HUES6 (cell line): ENCODE results near the gene DYRK1B.
A peak's percentile ranks its signal among the peaks of the same experiment; 100 is the strongest.
"Not testable (repeated sequence)": the region's sequence is repeated elsewhere in the genome, so short reads cannot be mapped to it uniquely, and the experiment has no call there.

ENCODE experiments used
- H3K27ac ChIP-seq: 2 replicates; pipeline ENCODE4 v1.7.0; 2013; ENCODE audit warnings: low read depth, mild to moderate bottlenecking, low read length, inconsistent platforms
- H3K27me3 ChIP-seq: 2 replicates; pipeline ENCODE4 v1.6.1; 2013; ENCODE audit warnings: low read length; ENCODE audit not compliant: control insufficient read depth, insufficient read depth
- H3K36me3 ChIP-seq: 2 replicates; pipeline ENCODE4 v1.6.1; 2013; ENCODE audit warnings: low read length; ENCODE audit not compliant: control insufficient read depth, insufficient read depth
- H3K4me1 ChIP-seq: 2 replicates; pipeline ENCODE4 v1.6.1; 2013; ENCODE audit warnings: low read length; ENCODE audit not compliant: control insufficient read depth, insufficient read depth
- H3K4me3 ChIP-seq: 2 replicates; pipeline ENCODE4 v1.5.1; 2013; ENCODE audit warnings: low read depth, low read length
- H3K9ac ChIP-seq: one replicate; pipeline ENCODE4 v1.6.1; 2013; ENCODE audit warnings: mild to moderate bottlenecking, low read length
- H3K9me3 ChIP-seq: 2 replicates; pipeline ENCODE4 v1.6.1; 2013; ENCODE audit warnings: low read depth, low read length; ENCODE audit not compliant: control insufficient read depth, insufficient read depth

Gene DYRK1B

GRCh38 chr19:39808688-39809087 is 25.3 kb downstream of the DYRK1B start:
- H3K36me3 ChIP-seq, H3K27me3 ChIP-seq, H3K27ac ChIP-seq, H3K9me3 ChIP-seq, H3K4me1 ChIP-seq, H3K4me3 ChIP-seq, H3K9ac ChIP-seq: not testable (repeated sequence)

- Histone ChIP-seq H3K9me3 (peaks cover 4% of the 10 kb centered on the region; the same call in 1 of the 2 replicates), H3K36me3 (no peaks in the 10 kb centered on the region), H3K4me3 (no peak overlapping the region), H3K27ac (no peak overlapping the region), H3K9ac (no peak overlapping the region), H3K27me3 (no peaks in the 10 kb centered on the region), H3K4me1 (peaks cover 7% of the 10 kb centered on the region; the same call in 1 of the 2 replicates)
Measured at GRCh38 chr19:39807846-39808364, 26.1 kb downstream of the DYRK1B start.

GRCh38 chr19:39805104-39805503 is 28.9 kb downstream of the DYRK1B start:
- Histone ChIP-seq H3K4me1 (peaks cover 9% of the 10 kb centered on the region; the same call in 1 of the 2 replicates), H3K27ac (no peak overlapping the region), H3K27me3 (no peaks in the 10 kb centered on the region), H3K9ac (no peak overlapping the region), H3K4me3 (no peak overlapping the region), H3K36me3 (no peaks in the 10 kb centered on the region), H3K9me3 (peaks cover 4% of the 10 kb centered on the region; the same call in 1 of the 2 replicates)

- H3K4me3 ChIP-seq = no peak overlapping the region
Measured at GRCh38 chr19:39802958-39803357, 31.0 kb downstream of the DYRK1B start.

GRCh38 chr19:39797083-39797482 is 36.9 kb downstream of the DYRK1B start:
- Histone ChIP-seq H3K9ac (no peak overlapping the region), H3K36me3 (no peaks in the 10 kb centered on the region), H3K27ac (no peak overlapping the region), H3K4me1 (peaks cover 11% of the 10 kb centered on the region), H3K27me3 (no peaks in the 10 kb centered on the region), H3K9me3 (no peaks in the 10 kb centered on the region), H3K4me3 (no peak overlapping the region)

More at GRCh38 chr19:39802958-39803357, 31.0 kb downstream of the DYRK1B start:
- Histone ChIP-seq H3K4me1 (peaks cover 9% of the 10 kb centered on the region; the same call in 1 of the 2 replicates), H3K27ac (no peak overlapping the region), H3K36me3 (no peaks in the 10 kb centered on the region), H3K9me3 (no peaks in the 10 kb centered on the region), H3K9ac (no peak overlapping the region), H3K27me3 (no peaks in the 10 kb centered on the region)

- Histone ChIP-seq H3K4me1 (peaks cover 11% of the 10 kb centered on the region), H3K36me3 (no peaks in the 10 kb centered on the region), H3K9ac (peak overlapping the region; percentile 38), H3K4me3 (no peak overlapping the region), H3K27me3 (no peaks in the 10 kb centered on the region), H3K27ac (no peak overlapping the region), H3K9me3 (no peaks in the 10 kb centered on the region)
Measured at GRCh38 chr19:39796000-39796498, 37.9 kb downstream of the DYRK1B start.

GRCh38 chr19:39795001-39795400 is 39.0 kb downstream of the DYRK1B start:
- H3K9me3 ChIP-seq = no peaks in the 10 kb centered on the region
- H3K36me3 ChIP-seq = no peaks in the 10 kb centered on the region
- no peaks in the 10 kb centered on the region for H3K27me3 ChIP-seq
- H3K4me3 ChIP-seq = no peak overlapping the region
- H3K4me1 ChIP-seq = peaks cover 11% of the 10 kb centered on the region
- H3K9ac ChIP-seq = no peak overlapping the region
- no peak overlapping the region for H3K27ac ChIP-seq

GRCh38 chr19:39792999-39793546 is 40.9 kb downstream of the DYRK1B start:
- Histone ChIP-seq H3K4me1 (peaks cover 11% of the 10 kb centered on the region), H3K9me3 (no peaks in the 10 kb centered on the region), H3K27me3 (no peaks in the 10 kb centered on the region), H3K36me3 (no peaks in the 10 kb centered on the region), H3K4me3 (peak overlapping the region; percentile 83), H3K9ac (no peak overlapping the region), H3K27ac (no peak overlapping the region)

- no peaks in the 10 kb centered on the region for H3K36me3 ChIP-seq
- H3K9ac ChIP-seq = no peak overlapping the region
- peaks cover 20% of the 10 kb centered on the region; the same call in 1 of the 2 replicates for H3K27me3 ChIP-seq
- H3K4me1 ChIP-seq = no peaks in the 10 kb centered on the region
- no peak overlapping the region for H3K27ac ChIP-seq
- no peaks in the 10 kb centered on the region for H3K9me3 ChIP-seq
- no peak overlapping the region for H3K4me3 ChIP-seq
Measured at GRCh38 chr19:39788244-39788643, 45.7 kb downstream of the DYRK1B start.

- no peak overlapping the region for H3K9ac ChIP-seq
- no peak overlapping the region for H3K27ac ChIP-seq
- H3K36me3 ChIP-seq = no peaks in the 10 kb centered on the region
- H3K9me3 ChIP-seq = no peaks in the 10 kb centered on the region
- H3K4me3 ChIP-seq = no peak overlapping the region
- H3K27me3 ChIP-seq = peaks cover 19% of the 10 kb centered on the region; the same call in 1 of the 2 replicates
- H3K4me1 ChIP-seq = no peaks in the 10 kb centered on the region
Measured at GRCh38 chr19:39780894-39781293, 53.1 kb downstream of the DYRK1B start.

- Histone ChIP-seq H3K27ac (no peak within 1 kb of the TSS), H3K9ac (no peak within 1 kb of the TSS), H3K4me1 (no peaks in the 10 kb centered on the region), H3K4me3 (no peak within 1 kb of the TSS), H3K9me3 (no peaks in the 10 kb centered on the region), H3K36me3 (no peaks in the 10 kb centered on the region), H3K27me3 (0 out of 2 replicates have a peak, but pooled peaks cover 2% of the 10 kb centered on the region)
Measured at GRCh38 chr19:39778763-39779162, 55.2 kb downstream of the DYRK1B start, which contains the start of gene LEUTX. LEUTX (plus strand) TSS chr19:39778854; CDS start chr19:39778921, 67 bp downstream.
